Omental fat pad (tissue), 4 donors: ENCODE data around the gene RPS6KL1. TPM values are rescaled to one million over a fixed set of nuclear protein-coding genes. Genes with fewer than 3 reads are reported as not detected.

Experiments used
- ATAC-seq: fragments of 150-250 bp; one replicate; pipeline ENCODE4 v1.9.1; 2016; ENCODE audit warnings: mild to moderate bottlenecking, moderate library complexity; ENCODE audit not compliant: low FRiP score
- DNase-seq: peaks from one replicate; pipeline ENCODE4 v3.0.0-alpha.2; 2019; ENCODE audit warnings: low spot score
- total RNA-seq, 4 donors: library from RNA; depleted of rRNA; stranded (reverse); fragments of >200 nt; gene quantifications; one replicate each; pipeline ENCODE4 v1.1.0, GENCODE V29; 2016
- TF ChIP-seq, protein P1 (sequence below), 3 donors: fragments of 450-650 bp; IDR thresholded peaks; one replicate each; pipeline ENCODE4 v1.5.1; 2016 to 2017; ENCODE audit warnings: antibody characterized with exemption in 3 of 3, mild to moderate bottlenecking in 3 of 3, moderate library complexity in 2 of 3

The RPS6KL1 gene
- total RNA-seq, 4 donors from 2014 or later, result 1.3 to 5.2 (median 1.5) TPM

DNA sequence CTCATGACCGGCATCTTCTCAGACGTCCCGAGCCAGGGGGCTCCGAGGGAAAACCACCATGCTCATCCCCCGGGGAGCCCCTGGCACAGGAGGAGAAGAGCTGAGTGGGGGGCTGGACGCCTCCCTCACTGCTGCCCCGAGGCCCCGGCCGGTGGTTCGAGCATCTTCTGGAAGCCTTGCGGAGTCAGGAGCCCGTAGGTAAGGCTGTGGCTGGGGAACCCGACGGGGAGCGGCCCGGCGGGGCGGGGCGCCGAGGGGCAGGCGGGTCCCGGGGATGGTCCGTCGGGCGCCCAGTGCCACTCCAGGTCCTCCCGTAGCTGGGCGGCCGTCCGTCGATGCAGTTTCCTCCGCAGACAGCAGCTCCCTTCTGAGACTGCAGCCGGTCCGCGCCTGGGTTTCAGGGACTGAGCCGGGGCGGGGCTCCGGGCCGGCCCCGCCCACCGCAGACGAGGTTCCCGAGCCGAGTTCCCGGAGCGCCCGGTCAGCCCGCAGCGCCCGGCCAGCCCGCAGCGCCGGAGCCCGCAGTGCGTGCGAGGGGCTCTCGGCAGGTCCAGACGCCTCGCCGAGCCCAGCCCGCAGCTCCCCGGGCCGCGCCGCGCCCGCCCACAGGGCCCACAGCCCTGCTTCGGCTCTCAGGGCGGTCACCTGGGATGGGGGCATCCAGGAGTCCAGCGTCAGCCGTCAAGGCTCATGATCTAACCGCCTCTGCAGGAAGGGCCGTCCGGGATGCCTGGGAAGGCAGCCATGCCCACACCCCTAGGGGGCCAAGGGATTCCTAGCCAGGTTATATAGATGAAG lies 32.4 kb upstream of the RPS6KL1 start, which contains the start of gene PGF:
Gene PGF (minus strand): TSS at position 369 of the 798 bp plus-strand sequence. CDS start 355 bp downstream, at position 14.
- TF ChIP-seq, protein P1, sequence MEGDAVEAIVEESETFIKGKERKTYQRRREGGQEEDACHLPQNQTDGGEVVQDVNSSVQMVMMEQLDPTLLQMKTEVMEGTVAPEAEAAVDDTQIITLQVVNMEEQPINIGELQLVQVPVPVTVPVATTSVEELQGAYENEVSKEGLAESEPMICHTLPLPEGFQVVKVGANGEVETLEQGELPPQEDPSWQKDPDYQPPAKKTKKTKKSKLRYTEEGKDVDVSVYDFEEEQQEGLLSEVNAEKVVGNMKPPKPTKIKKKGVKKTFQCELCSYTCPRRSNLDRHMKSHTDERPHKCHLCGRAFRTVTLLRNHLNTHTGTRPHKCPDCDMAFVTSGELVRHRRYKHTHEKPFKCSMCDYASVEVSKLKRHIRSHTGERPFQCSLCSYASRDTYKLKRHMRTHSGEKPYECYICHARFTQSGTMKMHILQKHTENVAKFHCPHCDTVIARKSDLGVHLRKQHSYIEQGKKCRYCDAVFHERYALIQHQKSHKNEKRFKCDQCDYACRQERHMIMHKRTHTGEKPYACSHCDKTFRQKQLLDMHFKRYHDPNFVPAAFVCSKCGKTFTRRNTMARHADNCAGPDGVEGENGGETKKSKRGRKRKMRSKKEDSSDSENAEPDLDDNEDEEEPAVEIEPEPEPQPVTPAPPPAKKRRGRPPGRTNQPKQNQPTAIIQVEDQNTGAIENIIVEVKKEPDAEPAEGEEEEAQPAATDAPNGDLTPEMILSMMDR (IDR thresholded peaks at IDR 0.05), result no peak
- ATAC-seq, result peak; percentile 79
- no peak for DNase-seq

DNA sequence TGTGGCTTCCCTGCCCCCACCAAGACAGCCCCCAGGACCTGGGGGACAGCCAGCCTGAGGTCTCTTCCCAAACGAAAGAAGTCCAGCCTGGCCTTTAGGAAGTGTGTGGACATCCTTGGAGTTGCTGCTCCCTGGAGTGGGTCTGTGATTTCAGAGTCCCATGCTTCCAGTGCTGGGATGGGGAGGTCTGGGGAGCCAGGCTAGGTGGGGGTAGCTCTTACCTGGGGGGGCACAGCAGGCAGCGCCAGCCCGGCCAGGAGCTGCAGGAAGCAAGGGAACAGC lies 31.8 kb upstream of the RPS6KL1 start:
- TF ChIP-seq, protein P1 (IDR thresholded peaks at IDR 0.05), result no peak
- DNase-seq (no peak), ATAC-seq (no peak)

DNA sequence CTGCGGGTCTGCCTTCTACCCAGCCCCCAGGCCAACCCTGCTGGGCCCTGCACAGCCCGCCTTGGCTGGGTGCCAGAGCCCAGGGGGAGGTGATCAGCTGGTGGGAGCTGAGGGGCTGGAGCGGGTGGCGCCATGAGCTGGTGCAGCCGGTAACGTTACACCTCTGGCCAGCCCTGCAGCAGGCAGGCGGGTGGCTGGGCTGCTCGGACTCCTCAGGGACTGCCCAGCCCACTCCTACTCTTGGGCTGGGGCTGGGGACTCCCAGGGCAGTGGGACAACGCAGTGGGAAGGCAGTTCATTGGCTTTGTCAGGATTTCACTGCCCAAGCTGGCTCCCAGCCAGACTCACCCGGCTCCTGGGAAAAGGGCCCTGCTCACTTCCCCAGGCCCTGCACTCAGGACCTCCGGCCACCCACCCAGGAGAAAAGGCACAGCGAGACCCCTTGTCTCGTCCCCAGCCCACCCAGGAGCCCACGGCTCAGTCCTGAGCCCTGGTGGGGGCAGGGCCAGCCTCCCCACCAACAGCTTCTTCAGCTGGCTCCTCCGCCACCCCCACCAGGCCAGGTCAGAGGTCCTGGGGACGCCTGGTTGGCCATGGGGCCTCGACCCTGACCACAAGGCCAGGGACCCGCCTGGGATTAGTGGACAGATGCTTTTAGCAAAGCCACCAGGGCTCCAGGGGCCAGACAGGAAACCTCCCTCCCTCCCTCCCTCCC lies 31.3 kb upstream of the RPS6KL1 start:
- ATAC-seq (peak; percentile 15), DNase-seq (no peak)
- TF ChIP-seq, protein P1 (IDR thresholded peaks at IDR 0.05), result no peak

- no peak for DNase-seq
Observed at GRCh38 chr14:74953686-74954085, 30.6 kb upstream of the RPS6KL1 start.

GRCh38 chr14:74952697-74953484 lies 29.8 kb upstream of the RPS6KL1 start:
- no peak for ATAC-seq
- DNase-seq, result no peak
- TF ChIP-seq, protein P1 (IDR thresholded peaks at IDR 0.05), result no peak

More at GRCh38 chr14:74953686-74954085, 30.6 kb upstream of the RPS6KL1 start:
- TF ChIP-seq, protein P1 (IDR thresholded peaks at IDR 0.05), result no peak
- no peak for ATAC-seq

- TF ChIP-seq, protein P1 (IDR thresholded peaks at IDR 0.05), result no peak
- DNase-seq (no peak), ATAC-seq (no peak)
Observed at GRCh38 chr14:74952180-74952665, 29.2 kb upstream of the RPS6KL1 start.
